ENCODE measurements around the gene PLA2G15.

PLA2G15 gene

GRCh38 chr16:68227850-68228553 is 17.2 kb upstream of the PLA2G15 start:
- TF ChIP-seq CTCF (conservative IDR thresholded peaks at IDR 0.05), result no peak
- peak overlapping the region; percentile 41 for H3K27ac ChIP-seq

DNA sequence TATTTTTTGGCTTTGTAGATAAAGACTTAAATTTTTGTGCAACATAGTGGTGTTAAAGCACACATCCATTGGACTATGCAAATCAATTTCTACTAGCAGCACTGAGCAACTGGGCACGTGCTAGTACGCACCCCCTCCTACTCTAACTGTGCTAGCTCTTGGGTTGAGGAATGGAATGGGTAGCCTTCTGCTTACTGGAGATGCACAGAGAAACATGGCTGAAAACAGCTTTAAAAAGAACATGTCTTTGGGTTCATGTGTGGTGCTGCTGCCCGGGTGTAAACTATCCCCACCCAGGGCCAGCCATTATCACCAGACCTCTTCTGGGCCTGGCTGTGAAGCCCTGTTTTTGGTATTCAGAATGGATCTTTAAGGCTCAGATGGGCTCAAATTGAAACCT is 16.5 kb upstream of the PLA2G15 start:
- H3K27ac ChIP-seq, result peak overlapping the region; percentile 41
- no peak for TF ChIP-seq CTCF (conservative IDR thresholded peaks at IDR 0.05)

GRCh38 chr16:68229431-68230175 is 15.6 kb upstream of the PLA2G15 start:
- TF ChIP-seq CTCF (conservative IDR thresholded peaks at IDR 0.05), result peak; percentile 81
- H3K27ac ChIP-seq, result peak overlapping the region; percentile 41

GRCh38 chr16:68230176-68230571 is 15.0 kb upstream of the PLA2G15 start:
- TF ChIP-seq CTCF (conservative IDR thresholded peaks at IDR 0.05), result no peak
- peak overlapping the region; percentile 41; the same call in 1 of the 2 replicates for H3K27ac ChIP-seq

DNA sequence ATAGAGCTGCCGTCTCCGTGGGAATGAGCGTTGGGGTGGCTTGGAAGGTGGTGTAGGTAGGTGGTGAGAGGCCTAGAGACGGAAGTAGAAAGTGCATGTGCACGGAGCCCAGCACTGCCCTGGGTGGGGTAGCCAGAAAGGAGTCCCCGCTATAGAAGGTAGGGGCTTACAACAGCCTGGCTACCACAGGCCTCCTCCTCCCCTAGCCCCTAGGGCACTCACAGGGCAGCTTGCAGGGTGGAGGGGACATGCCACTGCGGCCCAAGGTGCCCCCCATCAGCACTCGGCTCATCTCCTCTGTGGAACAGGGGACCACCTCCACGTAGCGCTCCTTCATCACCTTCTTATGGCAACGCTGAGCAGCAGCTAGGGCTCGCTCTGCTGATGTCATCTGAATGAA is 14.2 kb upstream of the PLA2G15 start:
- TF ChIP-seq CTCF (conservative IDR thresholded peaks at IDR 0.05), result no peak
- no peak overlapping the region for H3K27ac ChIP-seq

- no peak for TF ChIP-seq CTCF (conservative IDR thresholded peaks at IDR 0.05)
- H3K27ac ChIP-seq, result no peak overlapping the region
Observed at GRCh38 chr16:68231384-68232136, 13.6 kb upstream of the PLA2G15 start.

DNA sequence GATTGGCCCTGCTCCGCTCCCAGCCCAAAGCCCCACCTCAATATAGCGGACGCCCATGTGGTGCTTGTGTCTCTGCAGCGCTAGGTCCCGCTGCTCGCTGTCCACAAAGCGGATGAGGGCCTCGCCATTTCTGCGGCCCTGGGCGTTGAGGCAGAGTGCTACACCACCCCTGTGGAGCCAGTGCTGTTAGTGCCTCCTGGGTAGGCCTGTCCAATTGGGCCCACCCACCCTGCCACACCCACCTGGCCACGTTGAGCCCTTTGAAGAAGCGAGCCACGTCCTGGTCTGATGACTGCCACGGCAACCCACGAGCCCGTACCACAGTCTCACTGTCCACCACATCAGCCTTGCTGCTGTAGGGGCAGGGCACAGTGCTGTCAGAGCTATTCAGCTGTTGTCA is 12.8 kb upstream of the PLA2G15 start:
- peak overlapping the region; percentile 92 for H3K27ac ChIP-seq
- TF ChIP-seq CTCF (conservative IDR thresholded peaks at IDR 0.05), result no peak
